GM18951 (cell line): ENCODE data around the gene ROBO2.

ENCODE experiments used
- POLR2A ChIP-seq: IDR thresholded peaks from 4 replicates; pipeline ENCODE4 v1.6.1; 2011; ENCODE audit warnings: mild to moderate bottlenecking; ENCODE audit not compliant: insufficient read length, insufficient read depth; ENCODE audit errors: extremely low read depth
- in situ Hi-C: fragments of 300-500 bp; cut with MboI; formaldehyde crosslinking; loops from one replicate; pipeline ENCODE4 v1.12.0; 2022; ENCODE audit warnings: low sequenced_read_pairs, mixed read lengths, inconsistent platforms; ENCODE audit not compliant: unreplicated experiment

The ROBO2 gene

DNA sequence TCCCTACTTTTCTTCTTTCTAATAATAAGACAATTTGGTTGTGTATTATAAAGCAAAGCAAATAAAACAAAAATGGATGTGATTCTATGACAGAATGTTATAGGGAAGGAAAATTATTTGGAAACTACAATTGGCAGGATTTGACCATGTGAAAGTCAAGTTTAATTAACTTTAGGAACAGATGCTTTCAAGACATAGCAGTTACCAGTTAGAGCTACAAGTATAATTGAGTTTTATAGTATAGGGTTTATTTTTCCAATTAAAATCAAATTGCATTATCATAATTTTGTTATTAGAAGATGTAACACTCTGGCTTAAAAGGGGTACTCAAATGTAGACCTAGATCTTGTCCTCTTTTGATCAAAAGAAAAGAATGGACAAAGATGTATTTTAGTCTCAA lies 110.9 kb downstream of the ROBO2 start:
- in situ Hi-C loops = no loop called here
- no peak for TF ChIP-seq POLR2A

DNA sequence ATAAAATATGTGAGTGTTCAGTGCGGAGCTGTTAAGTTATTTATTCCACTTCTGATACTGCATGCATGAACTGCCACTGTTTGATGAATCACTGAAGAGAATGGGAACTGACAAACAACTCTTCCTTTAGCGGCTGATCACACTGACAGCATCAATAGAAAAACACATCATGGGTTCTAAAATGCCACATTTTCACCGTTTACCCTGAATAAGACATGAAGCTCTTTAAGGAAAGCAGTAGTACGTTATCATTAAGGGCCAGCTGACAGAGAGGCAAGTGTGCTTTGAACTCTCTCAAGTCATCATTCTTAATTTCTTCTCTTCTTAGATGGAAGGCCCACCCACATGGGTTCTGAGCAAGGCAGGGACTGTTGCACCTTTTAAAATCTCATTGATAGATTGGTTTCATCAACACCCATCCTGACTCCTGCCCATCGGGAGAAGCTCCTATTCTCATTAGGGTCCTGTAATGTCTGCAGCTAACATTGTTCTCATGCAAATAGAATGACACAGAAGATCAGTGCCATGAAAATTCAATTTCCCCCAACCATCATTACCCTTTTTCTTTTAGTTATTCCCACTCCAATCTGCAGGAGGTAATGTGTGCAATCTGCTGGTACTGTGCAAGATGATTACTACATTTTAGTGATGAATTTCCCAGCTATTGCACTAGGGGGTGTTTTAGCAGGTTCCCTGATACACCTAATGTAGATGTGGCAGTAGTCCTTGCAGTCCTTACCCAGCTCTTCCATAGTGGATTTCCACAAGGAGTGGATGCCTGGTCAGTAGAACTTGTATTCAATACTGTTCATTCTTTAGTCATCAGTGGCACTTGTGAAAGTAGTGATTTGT lies 119.1 kb downstream of the ROBO2 start:
- no peak for TF ChIP-seq POLR2A
- in situ Hi-C loops = no loop called here

DNA sequence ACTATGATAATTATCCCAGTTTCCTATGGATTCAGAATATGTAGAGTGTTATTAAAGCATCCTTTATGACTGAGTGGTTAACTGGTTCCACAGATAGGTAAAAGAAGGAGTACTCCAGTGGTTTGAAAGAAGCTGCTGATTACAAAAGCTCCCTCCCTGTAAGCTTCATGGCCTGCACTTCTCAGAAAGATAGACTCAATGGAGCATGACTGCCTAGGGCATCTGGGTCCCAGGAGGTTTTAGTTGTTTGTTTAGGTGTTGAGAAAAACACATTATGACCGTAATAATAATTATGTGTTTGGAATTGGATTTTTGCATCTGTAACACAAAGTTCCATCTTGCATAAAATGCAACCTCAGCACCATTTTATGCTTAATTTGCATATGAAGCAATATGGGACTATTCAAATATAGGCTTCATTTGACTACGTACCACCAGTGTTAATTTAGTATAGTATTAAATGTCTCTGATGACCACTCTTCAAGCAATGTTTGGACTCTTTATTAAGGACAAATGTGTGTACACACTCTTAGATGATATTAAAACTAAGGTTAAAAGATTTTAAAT lies 121.1 kb downstream of the ROBO2 start:
- TF ChIP-seq POLR2A = no peak
- in situ Hi-C loops = no loop called here

DNA sequence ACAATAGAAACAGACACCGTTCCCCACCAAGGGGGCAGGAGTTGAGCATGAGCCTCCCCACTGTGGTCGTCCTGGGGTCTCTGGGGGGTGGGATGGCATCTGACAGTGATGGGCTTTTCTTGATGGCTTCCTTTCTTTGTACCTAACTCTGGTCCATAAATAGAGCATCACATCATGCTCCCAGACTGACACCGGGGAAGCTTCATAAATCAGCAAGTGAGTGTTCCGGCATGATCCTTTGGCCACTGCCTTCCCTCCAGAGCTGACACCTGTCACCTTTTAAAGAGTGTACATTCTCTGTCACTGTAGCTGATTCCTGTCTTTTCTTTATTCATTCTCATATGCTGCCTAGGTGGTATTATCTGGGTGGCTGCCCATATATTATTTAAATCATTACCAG lies 129.9 kb downstream of the ROBO2 start:
- in situ Hi-C loops = no loop called here
- TF ChIP-seq POLR2A = no peak

DNA sequence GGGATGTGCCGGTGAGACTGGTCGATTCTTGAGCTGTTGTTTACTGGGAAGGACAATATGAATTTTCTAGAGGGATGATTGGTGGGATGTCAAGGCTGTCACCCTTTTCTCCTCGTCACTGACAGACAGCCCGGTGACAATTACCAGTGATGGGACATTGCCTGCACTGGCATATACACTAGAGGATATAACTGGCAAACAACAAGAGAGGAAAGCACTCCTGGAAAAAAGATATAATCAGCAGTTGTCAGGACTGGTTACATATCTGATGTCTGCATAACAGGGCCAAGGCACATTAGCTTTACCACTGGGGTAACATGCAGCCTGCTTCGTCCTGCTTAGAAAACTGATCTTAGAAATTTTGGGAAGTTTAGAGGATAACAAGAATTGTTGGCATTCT lies 131.1 kb downstream of the ROBO2 start:
- TF ChIP-seq POLR2A = no peak
- in situ Hi-C loops = no loop called here

DNA sequence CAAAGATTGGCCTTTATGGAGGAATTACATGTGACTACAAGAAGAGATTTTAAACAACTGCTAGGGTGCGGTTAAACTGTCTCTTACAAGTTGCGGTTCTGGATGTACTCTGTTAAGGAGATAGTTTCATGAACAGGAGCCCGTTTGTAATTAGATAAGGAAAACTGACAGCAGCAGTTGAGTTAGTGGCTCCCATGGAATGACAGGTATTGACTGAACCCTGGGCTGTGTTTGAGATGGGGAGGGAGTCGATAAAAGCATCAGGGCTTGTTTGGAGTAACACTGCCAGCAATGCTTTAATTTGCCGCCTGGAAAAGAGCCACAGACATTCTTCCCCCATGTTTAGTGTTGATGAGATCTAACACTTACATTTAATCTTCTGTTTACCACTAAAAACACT lies 139.9 kb downstream of the ROBO2 start:
- in situ Hi-C loops = no loop called here
- no peak for TF ChIP-seq POLR2A

DNA sequence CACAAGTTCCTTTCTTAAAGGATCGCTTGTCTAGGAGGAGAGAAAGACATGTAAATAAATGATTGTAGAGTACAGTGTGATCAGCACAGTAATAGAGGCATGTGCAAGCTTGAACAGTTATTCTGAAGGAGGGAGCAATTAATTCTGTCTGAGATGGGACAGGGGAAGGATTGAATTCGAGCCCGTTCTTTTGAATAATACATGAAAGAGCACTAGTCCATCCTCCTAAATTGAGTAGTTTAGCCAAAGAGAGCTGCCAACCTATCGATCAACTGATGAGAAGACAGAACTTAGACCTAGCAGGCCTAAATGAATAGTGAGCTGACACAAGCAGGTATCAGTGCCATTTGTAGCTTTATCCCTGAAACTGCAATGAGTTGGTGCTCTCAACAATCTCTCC lies 142.4 kb downstream of the ROBO2 start:
- TF ChIP-seq POLR2A = no peak
- in situ Hi-C loops = no loop called here

DNA sequence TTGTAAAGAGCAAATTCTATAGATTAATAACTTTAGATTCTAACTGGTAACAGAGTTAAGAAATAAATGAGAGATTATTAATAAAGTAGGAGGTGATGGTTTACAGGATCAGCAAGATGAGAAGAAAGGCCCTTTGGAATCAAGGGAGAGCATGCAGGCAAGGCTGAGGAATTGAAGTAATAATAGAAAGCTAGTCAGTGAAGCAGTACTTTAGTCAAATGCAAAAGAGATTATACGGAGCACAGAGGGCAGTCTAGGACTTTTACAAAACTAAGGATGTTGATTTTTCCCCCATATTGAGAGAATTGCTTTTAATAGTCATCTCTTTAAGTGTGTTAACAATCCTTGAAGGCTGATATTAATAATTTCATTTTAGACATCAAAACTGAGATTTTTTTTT lies 146.4 kb downstream of the ROBO2 start:
- TF ChIP-seq POLR2A = no peak
- in situ Hi-C loops = no loop called here

DNA sequence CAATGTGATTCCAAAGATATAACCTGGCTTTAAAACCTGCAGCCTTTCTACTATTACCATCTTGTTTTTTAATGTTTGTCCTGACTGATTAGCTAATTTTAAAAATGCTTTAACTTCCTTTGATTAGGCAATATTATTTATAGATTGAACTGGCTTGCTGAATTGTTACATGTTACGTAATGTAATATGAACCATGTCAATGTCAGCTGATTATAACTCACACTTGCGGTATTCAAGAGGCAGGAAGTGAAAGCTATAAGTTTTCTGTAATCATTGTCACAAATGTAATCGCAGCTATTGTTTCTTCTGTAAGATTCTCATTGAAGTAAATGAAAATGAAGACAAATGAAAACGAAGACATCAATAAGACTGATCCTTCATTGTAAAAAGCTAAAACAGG lies 146.8 kb downstream of the ROBO2 start:
- in situ Hi-C loops = no loop called here
- TF ChIP-seq POLR2A = no peak

DNA sequence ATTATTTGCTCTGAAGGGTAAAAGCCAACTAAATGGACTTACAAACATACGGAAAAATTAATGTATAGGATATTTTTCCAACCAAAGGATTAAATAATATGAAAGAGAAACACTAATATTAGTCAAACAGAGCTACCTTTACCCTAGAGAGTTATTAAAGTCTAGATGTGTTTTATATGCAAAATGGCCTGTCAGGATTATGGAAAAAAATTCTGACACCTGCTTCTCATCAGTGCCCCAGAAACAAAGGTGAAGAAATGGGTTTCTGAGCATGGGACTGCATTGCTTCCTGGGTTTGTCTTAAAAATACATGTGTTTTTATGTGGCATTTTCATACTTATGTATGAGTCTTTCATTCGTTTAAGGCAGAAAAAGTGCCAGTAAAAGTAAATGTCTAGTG lies 148.3 kb downstream of the ROBO2 start:
- in situ Hi-C loops = no loop called here
- TF ChIP-seq POLR2A = no peak

DNA sequence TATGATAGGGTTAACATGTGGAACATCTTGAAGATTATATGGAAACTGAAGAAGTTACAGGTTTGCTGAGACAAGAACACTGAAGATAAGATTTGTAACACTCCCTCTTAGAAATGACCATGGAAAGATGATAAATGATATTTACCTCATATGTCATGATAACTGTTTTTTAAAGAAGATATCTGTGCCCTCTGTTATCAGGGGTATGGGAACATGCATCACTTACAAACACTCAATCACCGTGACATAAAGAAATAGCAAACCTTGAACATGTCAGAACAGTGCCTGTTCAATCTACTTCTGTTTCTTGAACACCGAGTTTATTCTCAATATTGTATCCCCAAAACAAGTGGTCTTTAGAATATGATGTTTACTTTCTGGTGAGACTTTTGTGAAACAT lies 149.4 kb downstream of the ROBO2 start:
- in situ Hi-C loops = no loop called here
- no peak for TF ChIP-seq POLR2A

DNA sequence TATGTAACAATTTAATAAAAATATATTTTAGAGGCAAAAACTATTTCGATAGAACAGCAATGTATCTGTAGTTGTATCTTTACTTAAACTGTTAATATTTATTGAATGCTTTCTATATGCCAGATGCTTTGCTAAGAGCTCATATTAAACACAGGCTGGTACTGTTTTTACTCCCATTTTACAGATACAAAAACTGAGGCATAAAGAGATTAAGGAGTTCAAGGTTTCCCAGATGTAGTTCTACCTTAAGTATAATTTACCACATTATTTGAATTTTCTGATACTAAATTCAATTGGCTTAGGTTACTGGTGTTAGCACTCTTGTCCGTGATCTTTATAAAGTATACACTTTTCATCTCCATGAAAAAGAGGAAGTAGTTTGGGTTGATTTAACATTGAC lies 149.8 kb downstream of the ROBO2 start:
- in situ Hi-C loops = no loop called here
- TF ChIP-seq POLR2A = no peak

DNA sequence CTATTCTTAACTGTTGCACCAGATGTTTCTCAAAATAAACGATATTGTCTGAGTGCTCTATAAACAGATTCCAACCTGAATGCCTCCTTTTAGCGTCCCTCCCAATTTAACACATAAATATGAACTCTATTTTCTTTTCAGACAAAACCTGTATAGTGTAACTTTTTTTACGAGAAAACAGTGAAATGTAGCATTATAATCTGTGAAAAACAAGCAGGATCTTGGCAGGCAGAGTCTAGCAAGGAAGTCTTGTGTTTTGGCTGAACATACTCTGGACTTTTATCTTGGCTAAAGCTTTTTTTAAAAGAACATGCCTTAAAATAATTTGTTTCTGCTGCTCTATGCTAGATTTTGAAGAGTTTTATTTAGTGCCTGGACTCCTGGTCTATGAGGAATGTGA lies 150.5 kb downstream of the ROBO2 start:
- in situ Hi-C loops = no loop called here
- TF ChIP-seq POLR2A = no peak

DNA sequence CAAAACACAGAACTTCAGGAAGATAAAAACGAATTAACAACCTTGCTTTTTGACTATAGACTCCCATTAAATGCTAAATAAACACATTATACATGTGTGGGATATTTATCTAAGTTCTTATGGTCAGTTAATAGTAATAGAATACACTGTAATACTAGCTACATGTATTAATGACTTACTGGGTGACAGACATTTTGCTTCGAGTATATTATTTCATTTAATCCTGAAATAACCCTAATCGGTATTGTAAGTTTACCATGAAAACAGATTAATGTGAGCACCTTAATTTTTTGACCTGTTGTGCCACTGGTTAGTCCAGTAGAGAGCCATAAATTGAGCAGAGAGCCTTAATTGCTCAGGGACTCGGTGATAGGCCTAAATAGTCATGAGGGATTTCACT lies 151.1 kb downstream of the ROBO2 start:
- no peak for TF ChIP-seq POLR2A
- in situ Hi-C loops = no loop called here
